RKO (cell line): Measurements from ENCODE around the gene MRPL54.
"Not testable (repeated sequence)": the region's sequence is repeated elsewhere in the genome, so short reads cannot be mapped to it uniquely, and the experiment has no call there.

Experiments
- DNase-seq: peaks from one replicate; pipeline ENCODE4 v3.0.0-alpha.2; 2016; ENCODE audit warnings: low spot score

Gene MRPL54

GRCh38 chr19:3743486-3743885, 19.0 kb upstream of the MRPL54 start:
- DNase-seq, result peak; percentile 68

- no peak for DNase-seq
Measured at GRCh38 chr19:3745363-3746045, 17.0 kb upstream of the MRPL54 start.

GRCh38 chr19:3746371-3747056, 16.0 kb upstream of the MRPL54 start:
- no peak for DNase-seq

DNA sequence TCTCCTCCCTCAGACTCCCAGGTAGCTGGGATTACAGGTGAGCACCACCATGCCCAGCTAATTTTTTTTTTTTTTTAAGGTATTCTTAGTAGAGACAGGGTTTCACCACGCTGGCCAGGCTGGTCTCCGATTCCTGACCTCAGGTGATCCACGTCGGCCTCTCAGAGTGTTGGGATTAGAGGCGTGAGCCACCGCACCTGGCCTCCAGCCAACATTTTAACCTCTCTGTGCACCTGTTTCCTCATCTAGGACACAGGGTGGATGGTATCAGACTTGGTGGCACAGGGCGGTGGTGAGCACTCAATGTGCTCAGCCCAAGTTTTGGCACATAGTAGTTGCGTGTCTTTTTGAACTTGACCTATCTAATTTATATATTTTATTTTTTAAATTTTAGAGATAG, 13.5 kb upstream of the MRPL54 start:
- no peak for DNase-seq

DNA sequence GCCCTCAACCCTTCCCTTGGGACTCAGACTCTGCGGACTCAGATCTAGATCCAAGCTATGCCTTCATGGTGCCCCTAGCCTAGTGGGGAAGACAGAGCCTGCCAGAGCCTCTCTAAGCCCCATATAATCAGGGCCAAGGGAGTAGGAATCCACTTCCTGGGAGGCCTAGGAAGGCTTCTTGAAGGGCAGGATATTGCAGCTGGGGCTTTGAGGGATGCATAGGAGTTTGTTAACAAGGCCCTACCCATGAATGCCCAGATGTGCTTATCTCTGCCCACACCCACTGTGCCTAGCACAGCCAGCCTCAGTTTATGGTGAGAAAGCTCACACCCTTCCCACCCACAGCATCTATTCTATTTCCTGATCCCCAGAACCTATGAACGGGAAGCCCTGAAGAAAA, 12.3 kb upstream of the MRPL54 start:
- DNase-seq, result no peak

DNA sequence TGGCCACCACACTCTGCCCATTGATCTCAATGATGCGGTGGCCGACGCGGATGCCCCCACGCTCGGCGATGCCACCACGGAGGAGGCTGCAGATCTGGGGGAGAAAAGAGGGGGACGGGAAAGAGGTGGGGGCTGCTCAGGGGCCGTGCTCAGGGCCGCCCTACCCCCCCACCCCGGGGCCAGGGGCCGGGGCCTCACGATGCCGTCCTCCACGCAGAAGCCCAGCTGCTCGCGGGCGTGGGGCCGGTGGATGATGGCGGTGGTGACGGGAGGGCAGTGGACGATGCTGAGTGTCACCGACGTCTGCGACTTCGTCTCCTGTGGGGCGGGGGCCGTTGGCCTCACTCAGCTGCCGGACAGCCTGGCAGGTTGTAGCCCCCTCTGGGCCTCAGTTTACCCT, 11.2 kb upstream of the MRPL54 start:
- no peak for DNase-seq

DNA sequence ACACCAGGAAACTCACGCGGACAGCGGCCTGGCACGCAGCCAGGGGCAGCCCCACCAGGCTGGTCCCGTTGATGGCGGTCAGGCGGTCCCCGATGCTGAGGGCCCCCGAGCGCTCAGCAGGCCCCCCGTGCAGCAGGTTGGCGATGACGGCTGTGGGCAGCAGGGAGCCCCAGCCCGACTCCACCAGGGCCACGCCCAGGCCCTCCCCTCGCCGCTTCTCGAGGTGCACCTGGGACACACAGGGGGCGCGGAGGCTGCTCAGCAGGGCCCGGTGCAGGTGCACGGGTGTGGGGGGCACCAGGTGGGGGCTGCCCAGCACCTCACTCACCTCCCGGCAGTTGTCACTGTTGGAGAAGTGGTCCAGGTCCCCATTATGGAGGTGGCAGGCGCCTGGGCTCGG, 10.0 kb upstream of the MRPL54 start:
- no peak for DNase-seq

GRCh38 chr19:3753631-3754410, 8.7 kb upstream of the MRPL54 start:
- no peak for DNase-seq

- not testable (repeated sequence) for DNase-seq
Measured at GRCh38 chr19:3757705-3758104, 4.8 kb upstream of the MRPL54 start.

GRCh38 chr19:3758297-3758696, 4.2 kb upstream of the MRPL54 start:
- DNase-seq, result not testable (repeated sequence)

- DNase-seq, result no peak
Measured at GRCh38 chr19:3759482-3760254, 2.8 kb upstream of the MRPL54 start.

DNA sequence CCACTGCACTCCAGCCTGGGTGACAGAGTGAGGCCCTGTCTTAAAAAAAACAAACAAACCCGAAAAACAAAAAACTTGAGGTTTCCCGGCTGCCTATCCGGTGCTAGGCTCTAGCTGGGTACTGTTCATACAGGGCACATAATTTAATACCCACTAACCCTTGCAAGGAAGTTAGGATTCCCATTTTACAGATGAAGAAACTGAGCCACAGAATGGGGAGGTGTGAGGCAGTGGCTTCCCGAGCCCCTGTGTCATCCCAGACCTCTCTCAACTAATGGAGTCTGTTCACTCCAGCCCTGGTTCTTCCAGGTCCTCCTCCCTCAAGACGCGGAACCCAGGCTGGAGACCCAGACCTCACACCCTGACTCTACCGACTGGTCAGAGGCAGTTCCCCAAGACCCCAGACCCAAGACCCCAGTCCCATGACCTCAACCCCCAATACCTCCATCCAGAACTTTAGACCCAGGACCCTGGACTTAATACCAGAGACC, 1.6 kb upstream of the MRPL54 start:
- DNase-seq, result peak; percentile 46

GRCh38 chr19:3761382-3762129, 926 bp upstream of the MRPL54 start, which contains the start of gene APBA3:
APBA3 (minus strand) TSS chr19:3761692; CDS start chr19:3760264, 1,428 bp downstream.
- DNase-seq, result peak; percentile 94

DNA sequence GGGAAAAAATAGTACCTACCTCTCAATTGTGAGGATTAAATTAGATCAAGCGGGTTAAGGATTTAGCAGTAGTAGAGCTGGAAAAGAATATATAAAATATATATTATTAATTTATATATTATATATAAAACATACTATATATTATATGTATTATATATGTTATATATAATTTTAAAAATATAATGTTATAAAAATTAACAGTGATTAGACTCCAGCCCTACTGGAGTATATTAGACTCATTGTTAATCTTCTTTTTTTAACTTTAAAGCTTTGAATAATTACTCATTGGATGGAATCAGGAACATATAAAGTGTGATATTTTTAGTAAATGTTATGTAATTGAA, 380 bp upstream of the MRPL54 start:
- no peak for DNase-seq

GRCh38 chr19:3765121-3765520, 2.6 kb downstream of the MRPL54 start:
- peak; percentile 94 for DNase-seq

DNA sequence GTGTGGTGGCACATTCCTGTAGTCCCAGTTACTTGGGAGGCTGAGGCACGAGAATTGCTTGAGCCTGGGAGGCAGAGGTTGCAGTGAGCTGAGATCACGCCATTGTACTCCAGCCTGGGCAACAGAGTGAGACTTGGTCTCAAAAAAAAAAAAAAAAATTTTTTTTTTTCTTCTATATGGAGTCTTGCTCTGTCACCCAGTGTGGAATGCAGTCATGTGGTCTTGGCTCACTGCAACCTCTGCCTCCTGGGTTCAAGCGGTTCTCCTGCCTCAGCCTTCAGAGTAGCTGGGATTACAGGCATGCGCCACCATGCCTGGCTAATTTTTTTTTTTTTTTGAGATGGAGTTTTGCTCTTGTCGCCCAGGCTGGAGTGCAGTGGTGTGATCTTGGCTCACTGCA, 3.3 kb downstream of the MRPL54 start:
- peak; percentile 24 for DNase-seq

GRCh38 chr19:3766520-3766919, 4.0 kb downstream of the MRPL54 start:
- DNase-seq, result no peak

DNA sequence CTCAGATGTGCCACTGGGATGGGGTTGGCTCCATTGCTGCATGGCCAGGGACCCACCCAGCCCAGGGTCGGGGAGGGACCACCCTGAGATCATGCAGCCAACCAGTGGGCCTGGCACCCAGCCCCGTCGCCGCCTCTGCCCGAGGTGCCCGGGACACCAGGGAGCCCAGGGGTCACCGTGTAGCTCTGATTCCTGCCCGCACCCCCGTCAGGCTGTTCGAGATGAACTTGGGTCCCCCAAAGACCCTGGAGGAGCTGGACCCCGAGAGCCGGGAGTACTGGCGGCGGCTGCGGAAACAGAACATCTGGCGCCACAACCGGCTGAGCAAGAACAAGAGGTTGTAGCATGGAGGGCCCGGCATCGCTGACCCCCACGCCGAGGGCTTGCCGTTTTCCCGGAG, 4.6 kb downstream of the MRPL54 start:
- no peak for DNase-seq

GRCh38 chr19:3768015-3768747, 5.7 kb downstream of the MRPL54 start:
- DNase-seq, result no peak

DNA sequence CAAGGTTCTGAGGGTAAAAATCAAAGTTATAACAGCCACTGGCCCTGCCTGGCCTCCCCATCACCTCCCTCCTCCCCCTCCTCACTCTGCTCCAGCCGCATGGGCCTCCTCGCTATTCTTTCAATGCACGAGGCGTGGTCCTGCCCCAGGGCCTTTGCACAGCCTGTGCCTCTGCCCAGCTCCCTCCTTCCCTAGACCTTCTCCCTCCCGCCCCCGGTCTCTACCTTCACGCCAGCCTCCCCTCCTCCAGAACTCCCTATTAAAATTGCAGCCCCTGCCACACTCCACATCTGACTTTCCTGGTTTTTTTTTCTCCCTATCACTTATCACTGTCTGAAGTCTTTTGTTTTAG, 6.2 kb downstream of the MRPL54 start:
- no peak for DNase-seq

GRCh38 chr19:3769494-3769893, 7.0 kb downstream of the MRPL54 start:
- no peak for DNase-seq
